ENCODE results near the gene NDUFS6. TPM values are rescaled to one million over a fixed set of nuclear protein-coding genes. Genes with fewer than 3 reads are reported as not detected.

Gene NDUFS6
- total and polyA plus RNA-seq, 2 of the 8 experiments (the other 6 are each of a cell fraction or from before 2014, with no cell fraction given) = 72.7 to 191 TPM

DNA sequence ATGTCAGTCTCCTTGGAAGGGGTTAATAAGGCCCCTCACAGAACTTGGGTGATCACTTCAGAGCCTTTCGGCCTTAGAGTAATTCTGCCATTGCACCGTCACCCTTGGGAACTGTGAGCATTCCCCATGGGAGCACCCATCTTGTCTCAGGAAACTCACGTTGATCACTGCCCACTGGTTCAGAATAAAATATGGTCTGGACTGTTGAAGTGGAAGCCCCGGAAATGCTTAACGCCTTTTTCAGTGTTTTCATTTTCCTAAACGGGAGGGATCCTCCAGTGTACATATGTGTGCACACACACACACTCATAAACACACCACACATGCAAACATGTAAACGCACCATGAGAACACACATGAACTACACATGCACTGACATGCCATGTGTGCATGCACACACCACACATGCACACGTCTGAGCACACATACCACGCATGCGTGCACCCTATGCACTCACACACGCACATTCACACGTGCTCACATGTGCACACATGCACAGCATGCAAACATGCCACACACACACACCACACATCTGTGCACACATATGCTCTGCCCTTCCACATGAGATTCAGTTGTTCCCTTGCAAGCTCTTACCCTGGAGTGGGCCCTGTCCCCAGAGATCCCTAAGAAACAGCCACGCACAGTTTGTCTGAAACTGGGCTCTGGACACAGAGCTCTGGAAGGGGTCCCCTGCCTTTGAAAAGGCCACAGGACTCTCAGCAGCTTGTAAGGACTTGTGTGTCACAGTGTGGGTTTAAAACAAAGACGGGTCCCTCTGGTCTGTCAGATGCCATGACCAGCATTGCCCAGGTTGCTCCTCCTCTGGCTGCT lies 18.6 kb upstream of the NDUFS6 start (continued):
- TF ChIP-seq CTCF (IDR thresholded peaks at IDR 0.05; ENCODE audit: control extremely low read depth in 1 of 3, insufficient read depth in 1 of 3, low read depth in 1 of 3, low read length in 3 of 3) (no peak), ASH2L (IDR thresholded peaks at IDR 0.05; ENCODE audit: low read length) (no peak), JUND (IDR thresholded peaks at IDR 0.05; ENCODE audit: low read length) (no peak), NRF1 (IDR thresholded peaks at IDR 0.05; ENCODE audit: low read depth, low read length) (no peak), SP2 (IDR thresholded peaks at IDR 0.05; ENCODE audit: low read length) (no peak), CBX5 (IDR thresholded peaks at IDR 0.05; ENCODE audit: low read depth, low read length) (no peak), GTF2F1 (IDR thresholded peaks at IDR 0.05; ENCODE audit: borderline replicate concordance, low read depth, low read length) (no peak), HDAC2 (IDR thresholded peaks at IDR 0.05; ENCODE audit: borderline replicate concordance in 1 of 2, low read depth in 2 of 2, low read length in 2 of 2) (no peak), MAFK (IDR thresholded peaks at IDR 0.05; ENCODE audit: low read depth, low read length) (no peak), SIRT6 (IDR thresholded peaks at IDR 0.05; ENCODE audit: low read length) (no peak), SAP30 (IDR thresholded peaks at IDR 0.05; ENCODE audit: insufficient read depth, insufficient replicate concordance, low read length) (no peak)
